ENCODE results near the gene FLRT1. TPM values are rescaled to one million over a fixed set of nuclear protein-coding genes. Genes with fewer than 3 reads are reported as not detected.

FLRT1 gene, protein sequence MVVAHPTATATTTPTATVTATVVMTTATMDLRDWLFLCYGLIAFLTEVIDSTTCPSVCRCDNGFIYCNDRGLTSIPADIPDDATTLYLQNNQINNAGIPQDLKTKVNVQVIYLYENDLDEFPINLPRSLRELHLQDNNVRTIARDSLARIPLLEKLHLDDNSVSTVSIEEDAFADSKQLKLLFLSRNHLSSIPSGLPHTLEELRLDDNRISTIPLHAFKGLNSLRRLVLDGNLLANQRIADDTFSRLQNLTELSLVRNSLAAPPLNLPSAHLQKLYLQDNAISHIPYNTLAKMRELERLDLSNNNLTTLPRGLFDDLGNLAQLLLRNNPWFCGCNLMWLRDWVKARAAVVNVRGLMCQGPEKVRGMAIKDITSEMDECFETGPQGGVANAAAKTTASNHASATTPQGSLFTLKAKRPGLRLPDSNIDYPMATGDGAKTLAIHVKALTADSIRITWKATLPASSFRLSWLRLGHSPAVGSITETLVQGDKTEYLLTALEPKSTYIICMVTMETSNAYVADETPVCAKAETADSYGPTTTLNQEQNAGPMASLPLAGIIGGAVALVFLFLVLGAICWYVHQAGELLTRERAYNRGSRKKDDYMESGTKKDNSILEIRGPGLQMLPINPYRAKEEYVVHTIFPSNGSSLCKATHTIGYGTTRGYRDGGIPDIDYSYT
- 3.7 TPM for total RNA-seq

DNA sequence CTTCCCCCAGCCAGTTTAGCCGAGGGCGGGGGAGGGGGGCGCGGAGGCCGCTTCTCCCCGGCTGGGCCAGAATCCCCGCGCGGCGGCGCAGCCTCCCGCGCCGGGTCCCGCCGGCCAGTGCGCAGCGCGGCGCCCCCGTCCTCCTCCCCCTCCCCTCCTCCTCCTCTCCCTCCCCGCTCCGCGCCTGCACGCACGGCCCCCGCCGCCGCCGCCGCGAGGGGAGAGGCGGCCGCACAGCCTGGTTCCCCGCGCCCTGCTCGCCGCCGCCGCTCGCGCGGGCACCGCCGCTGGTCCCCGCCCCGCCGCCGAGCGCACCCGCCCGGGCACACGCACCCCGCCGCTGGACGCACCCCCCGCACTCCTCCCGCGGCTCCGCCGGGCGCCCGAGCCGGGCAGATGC, at the start of gene FLRT1:
Gene FLRT1, plus strand, starts transcription at position 356 of the 400 bp plus-strand sequence. CDS start 80,337 bp downstream, outside the sequence.
- DNase-seq, result peak; percentile 37

DNA sequence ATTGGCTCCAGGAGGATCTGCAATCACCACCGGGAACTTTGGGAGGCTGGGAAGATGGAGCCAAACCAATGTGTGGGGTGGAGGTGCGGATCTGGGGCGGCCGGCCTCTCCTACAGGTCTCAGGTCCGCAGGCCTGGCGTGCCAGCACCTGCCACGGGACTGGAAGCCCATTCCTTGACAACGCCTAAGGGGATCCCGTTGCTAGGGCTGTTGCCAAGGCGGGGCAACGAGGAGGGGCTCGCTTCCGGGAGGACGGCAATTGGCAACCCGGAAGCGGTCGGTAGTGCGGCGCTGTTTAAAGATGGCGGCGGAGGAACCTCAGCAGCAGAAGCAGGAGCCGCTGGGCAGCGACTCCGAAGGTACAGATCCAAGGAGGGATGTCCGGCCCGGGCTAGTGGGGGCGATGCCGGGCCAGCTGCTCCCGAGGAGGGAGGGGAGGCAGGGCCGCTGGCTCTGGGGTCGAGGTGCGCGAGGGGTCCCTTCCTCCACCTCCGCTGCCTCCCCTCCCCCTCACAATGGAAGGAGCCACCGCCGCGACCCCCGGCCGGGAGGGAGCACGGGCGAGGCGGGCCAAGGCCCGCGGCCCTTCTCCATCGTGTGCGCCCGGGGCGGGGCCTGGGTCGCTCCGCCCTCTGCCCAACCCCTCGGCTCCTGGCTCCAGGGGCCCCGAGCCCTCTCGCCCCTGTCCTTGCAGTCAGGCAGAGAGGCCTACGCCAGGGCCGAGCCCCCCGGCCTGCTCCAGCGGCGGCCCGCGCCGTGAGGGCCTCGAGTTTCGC, 49.4 kb upstream of the FLRT1 start, which contains the start of gene OTUB1:
Gene OTUB1, plus strand, starts transcription at position 283 of the 776 bp plus-strand sequence. Its CDS starts 19 bp downstream, at position 302.
- peak; percentile 96 for DNase-seq

DNA sequence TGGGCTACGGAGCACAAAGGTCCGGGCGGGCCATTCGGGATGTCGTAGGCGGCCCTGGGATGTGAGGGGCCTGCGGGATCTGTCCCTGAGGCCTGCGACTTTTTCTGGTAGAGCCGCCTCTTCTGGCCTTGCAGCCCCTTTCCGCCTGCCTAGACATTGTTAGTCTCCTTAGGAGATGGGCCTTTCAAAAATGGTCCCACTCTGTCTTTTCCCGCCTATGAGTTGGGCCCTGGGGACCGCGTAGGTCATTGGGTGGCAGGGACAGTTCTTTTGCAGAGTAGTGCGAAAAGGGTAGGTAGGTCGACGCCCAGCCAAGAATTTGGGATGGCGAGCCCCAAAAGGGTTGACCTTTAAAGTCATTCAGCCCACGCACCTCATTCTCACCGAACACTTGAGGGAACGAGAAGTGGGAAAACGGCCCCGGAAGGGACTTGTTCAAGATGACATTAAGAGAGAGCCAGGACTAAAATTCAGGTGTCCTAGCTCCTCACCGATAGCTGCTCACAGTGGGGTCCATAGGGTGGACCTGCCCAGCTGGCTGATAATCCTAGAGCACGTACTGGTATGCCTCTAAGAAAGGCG, 48.7 kb upstream of the FLRT1 start:
- no peak for DNase-seq

DNA sequence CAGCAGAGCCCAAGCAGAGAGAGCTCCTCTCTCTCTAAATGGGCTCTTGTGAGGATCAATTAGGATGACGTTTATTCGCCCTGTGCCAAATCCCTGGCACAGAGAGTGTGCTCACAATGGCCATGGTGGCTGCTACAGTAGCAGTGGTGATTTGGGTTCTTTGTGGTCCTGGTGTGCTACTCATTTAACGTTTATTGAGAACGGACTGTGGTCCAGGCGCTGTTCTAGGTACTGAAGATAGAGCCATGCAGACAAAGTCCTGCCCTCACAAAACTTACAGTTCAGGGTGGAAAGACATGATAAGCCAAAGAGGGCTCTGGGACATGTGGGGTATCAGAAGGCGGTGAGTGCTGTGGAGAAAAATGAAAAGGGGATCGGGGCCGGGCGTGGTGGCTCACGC, 44.2 kb upstream of the FLRT1 start:
- DNase-seq, result no peak

DNA sequence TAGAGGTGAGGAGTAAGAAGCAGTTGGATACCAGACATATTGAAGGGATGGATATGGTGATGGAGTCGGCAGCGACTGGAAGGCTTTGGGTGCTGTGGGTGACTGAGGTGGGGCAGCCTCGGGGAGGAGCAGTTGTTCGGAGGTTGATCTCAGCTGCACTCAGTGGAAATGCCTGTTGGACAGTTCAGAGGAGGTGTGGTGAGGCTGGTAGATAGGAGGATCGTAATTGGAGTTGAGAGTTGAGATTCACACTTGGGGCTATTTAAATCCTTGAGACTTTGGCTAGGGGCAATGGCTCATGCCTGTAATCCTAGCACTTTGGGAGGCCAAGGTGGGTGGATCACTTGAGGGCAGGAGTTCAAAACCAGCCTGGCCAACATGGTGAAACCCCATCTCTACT, 42.6 kb upstream of the FLRT1 start:
- no peak for DNase-seq

DNA sequence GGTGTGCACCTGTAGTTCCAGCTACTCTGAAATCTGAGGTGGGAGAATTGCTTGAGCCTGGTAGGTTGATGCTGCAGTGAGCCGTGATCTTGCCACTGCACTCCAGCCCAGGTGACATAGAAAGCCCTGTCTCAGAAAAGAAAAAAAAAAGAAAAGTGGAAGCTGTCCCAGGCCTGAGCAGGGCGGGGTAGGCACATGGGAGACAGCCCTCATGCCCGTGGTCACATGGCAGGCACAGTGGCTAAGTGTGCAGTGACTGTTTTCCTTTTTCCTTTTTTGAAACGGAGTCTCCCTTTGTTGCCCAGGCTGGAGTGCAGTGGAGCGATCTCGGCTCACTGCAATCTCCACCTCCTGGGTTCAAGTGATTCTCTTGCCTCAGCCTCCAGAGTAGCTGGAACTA, 41.7 kb upstream of the FLRT1 start:
- DNase-seq, result no peak

DNA sequence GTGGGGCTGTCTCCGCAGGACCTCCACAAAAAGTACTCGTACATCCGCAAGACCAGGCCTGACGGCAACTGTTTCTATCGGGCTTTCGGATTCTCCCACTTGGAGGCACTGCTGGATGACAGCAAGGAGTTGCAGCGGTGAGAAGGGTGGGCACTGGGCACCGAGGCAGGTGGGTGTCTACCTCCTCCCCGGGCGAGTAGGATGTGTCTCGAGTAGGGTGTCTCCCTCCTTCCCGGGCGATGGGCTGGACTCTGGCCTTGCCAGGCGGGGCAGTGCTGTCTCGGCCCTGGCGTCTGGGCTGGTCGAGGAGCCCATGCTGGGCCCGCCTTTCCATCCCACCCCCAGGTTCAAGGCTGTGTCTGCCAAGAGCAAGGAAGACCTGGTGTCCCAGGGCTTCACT, 39.2 kb upstream of the FLRT1 start:
- no peak for DNase-seq

DNA sequence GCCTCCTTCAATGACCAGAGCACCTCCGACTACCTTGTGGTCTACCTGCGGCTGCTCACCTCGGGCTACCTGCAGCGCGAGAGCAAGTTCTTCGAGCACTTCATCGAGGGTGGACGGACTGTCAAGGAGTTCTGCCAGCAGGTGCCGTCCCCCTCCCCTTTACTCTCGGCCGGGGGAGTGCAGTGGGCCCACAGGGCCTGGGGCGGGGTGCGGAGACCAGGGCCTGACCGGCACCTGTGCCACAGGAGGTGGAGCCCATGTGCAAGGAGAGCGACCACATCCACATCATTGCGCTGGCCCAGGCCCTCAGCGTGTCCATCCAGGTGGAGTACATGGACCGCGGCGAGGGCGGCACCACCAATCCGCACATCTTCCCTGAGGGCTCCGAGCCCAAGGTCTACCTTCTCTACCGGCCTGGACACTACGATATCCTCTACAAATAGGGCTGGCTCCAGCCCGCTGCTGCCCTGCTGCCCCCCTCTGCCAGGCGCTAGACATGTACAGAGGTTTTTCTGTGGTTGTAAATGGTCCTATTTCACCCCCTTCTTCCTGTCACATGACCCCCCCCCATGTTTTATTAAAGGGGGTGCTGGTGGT, 38.5 kb upstream of the FLRT1 start:
- no peak for DNase-seq

DNA sequence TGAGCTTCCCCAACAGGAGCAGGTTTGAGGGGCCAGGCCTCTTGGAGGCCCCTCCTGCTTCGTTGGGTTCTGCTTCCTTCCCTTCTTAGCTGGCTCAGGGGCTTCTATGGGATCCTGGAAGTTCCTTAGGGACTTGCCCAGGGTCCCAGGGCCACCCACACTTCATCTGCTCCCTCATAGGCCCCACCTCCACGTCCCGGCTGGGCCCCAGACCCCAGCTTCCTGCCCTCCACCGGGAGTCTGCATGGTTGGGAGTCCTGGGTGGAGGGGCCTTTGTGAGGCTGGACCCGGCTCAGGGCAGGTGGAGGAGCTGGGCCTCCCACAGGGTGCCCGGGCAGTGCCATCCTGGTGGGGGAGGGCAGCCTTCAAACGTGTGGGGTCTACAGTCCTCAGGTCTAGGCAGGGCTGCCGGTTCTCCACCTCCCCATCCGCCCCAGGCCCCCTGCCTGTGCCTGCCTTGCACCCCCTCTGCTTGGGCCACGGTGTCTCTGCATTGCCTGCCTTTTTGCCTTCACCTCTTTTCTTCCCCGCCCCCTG, 37.9 kb upstream of the FLRT1 start:
- DNase-seq, result no peak

DNA sequence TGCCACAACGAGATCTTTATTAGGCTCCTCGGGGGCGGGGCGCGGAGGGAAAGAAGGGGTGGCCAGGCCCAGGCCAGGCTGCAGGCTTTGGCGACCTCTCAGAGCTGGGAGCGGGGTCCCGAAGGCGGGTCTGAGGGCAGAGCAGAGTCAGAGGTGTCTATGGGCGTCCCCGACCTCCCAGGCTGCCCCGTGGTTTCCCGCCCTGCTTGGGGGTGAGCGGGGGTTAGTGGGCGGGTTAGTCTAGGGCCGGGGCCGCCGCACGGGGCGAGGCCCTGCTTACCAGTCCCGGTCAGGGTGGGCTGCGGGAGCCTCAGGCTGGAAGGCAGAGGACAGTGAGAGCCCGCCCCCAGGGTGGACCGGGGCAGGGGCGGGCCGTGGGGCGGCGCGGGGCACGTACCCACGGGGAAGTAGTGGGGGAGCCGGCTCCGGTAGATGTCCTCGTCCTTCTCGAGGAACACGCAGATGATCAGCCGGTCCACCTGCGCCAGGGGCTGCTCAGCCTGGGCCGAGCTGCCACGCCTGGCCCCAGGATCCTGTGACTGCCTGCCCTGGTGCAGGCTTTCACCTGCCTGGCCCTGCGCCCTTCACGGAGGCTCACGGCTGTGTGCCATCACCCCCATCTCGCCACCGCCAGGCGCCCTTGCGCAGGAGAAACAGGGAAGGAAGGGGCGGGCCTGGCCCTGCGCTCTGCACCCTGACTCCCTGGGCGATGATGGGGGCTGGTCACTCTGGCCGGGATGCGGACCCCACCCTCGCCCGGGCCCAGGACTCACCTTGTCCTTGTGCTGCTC, 37.0 kb upstream of the FLRT1 start:
- no peak for DNase-seq

DNA sequence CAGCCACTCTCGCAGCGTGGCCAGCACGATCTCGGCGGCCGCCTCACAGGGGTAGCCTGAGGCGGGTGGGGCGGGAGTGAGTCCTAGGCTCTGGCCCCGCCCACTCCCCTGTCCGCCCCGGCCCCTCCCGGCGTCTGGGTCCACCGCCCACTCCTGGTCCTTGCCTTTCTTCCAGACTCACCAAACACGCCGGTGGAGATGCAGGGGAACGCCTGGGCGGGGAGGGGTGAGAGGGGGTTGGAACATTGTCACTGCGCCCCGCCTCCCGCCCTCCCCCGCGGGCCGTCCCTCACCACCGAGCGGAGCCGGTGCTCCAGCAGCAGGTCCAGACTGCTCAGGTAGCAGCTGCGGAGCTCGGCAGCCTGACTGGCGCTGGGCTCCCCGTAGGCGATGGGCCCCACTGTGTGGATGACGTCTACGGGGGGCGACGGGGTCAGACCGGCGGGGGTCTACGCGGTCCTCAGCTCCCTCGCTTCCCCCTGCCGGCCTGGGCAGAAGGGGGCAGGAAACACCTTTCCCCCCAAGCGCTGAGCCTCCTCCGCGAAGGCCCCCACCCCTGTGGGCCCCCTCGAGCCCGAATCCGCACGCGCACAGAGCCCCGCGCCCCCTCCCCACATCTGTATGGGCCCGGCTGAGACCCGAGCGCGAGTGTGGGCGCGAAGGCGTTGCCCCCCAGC, 36.2 kb upstream of the FLRT1 start:
- peak; percentile 80 for DNase-seq

DNA sequence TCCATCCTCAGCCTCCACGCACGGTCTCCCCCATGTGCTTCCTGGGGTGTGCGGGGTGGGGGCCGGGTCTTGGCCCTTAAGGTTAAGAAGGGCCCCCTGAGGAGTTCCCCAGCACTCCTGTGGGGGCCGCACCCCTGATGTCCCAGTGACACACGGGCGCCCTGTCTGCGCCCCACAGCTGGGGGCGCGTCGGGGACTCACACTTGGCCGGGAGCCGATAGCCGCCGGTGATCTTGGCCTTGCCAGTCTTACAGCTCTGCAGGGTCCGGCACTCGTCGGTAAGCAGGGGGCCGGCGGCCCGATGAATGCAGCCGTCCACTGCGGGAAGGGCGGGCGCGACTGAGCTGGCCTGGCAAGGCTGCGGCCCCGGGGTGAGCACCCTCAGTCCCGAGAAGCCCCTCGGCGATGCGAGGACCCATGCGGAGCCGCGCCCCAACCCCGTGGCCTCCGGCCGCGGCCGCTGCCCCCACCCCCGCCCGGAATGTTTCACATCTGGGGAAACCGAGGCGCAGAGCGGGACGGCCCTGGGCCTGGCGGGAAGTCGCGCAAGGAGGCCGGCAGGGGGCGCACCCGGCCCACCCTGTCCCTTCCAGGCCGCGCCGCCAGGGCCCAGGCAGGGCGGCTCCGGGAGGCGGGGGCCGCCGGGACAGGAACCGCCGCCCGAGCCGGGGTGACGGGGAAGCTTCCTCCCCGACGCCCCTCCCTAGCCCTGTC, 35.5 kb upstream of the FLRT1 start:
- DNase-seq, result peak; percentile 89

DNA sequence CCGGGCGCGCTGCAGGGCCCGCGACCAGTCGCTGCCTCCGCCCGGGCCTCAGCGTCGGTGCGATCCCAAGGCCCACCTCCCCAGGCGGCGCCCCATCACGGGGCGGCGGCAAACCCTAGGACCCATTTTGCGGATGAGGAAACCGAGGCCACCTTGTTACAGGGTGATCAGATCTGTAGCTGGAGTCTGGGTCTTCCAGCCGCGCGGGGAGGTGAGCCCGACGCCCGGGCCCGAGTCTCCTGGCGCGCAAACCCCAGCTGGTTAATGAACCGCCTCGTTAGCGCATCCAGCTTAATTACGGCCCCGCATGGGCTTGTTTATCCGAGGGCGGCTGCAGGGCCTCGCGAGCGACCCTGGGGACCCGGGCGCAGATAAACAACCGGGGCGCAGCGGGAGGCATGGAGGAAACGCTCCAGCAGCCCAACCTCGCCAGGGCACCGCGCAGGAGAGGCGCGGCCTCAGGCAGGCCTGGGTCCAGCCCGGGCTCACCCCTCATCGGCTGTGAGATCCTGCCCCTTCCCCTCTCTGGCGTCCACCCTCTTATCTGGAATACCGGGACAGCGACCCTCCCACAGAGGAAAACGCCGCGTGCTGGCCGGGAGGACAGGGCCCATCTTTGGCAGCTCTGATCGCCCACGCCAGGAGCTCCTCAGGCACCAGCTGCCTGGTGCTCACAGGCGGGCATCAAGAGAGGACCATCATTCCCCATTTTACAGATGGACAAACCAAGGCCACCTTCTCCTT, 34.8 kb upstream of the FLRT1 start:
- DNase-seq, result no peak

DNA sequence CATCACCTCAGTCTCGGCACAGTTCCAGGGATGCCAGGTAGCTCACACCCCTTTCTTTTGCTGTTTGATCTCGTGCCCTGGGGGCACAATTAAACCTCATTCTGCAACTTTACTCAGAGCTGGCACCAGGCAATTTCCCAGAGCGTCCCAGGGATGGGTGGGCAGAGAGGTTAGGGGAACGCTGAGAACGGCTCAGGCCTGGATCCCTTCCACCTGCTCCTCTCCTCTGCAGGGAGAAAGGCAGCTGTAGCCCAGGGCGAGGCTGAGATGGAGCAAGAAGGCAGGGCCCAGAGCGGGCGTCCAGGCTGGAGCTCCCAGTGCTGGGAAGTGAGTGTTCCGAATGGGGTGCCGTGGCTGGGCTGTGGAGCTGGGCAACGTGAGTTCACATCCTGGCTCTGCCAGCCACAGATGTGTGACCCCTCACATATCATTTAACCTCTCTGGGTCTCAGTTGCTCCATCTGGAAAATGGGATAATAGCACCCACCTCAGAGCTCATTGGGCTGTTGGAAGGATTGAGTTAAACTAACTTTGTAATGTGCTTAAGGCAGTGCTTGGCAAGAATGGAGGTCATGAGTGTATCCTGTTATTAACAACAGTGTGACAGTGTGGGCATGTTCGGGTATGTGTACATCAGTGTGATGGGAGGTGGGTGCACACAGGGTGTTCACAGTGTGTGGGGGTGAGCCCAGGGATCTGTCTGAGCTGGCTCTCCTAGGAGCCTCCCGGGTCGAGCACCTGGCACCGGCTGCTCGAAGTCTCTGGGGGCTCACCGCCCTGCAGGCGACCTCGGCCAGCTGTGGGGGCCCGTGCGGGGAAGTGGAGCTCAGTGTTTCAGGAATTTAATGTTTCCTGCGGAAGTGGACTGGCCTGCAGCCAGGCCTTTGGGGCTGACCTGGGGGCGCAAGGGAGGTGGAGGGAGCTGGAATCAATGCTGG, 34.0 kb upstream of the FLRT1 start:
- peak; percentile 79 for DNase-seq

DNA sequence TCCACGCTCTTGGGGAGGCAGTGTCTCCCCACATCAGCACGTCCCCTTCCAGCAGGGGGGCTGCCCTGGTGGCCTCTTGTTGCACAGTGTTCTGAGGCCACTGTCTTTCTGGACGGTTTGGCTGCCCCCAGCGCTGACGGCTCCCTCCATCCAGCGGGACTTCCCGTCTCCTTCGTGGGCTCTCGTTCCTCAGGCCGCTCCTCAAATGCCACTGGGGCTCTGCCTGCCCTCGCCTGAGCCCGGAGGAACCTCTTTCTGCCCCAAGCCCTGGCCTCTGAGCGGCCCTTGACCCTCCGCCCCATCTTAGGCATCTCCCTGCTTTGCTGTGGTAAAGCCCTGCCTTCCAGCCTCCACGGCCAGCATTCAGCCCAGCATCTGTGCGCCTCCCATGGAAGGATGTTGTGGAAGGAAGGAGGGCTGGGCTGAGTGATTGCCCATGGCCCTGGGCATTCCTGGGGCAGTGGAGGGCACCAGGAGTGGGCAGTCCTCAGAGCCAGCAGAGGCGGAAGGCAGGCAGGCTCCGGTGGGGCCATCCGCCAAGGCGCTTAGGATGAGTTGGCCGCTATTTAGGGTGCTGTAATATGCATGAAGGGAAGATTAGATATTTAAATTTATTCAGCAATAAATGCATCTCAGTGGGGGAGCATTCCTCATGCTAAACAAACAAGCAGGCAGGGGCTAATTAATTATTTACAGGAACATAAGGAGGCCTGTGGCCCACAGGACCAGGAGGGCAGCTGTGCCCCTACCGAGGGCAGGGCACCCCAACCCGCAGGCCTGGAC, 31.7 kb upstream of the FLRT1 start:
- no peak for DNase-seq

DNA sequence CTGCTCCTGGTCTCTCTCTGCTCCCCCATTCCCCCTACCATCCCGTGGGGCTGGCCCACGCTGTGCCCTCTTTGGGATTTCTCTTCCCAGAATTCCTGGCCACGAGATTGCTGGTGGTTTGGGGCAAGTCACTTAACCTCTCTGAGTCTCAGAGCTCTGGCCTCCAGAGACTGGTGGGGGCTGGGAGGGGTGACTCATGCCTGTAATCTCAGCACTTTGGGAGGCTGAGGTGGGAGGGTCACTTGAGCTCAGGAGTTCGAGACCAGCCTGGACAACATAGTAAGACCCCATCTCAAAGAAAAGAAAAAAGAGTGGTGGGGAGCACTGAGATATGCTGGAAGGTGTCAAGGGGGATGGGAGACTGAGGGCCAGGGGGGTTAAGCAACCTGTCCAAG, 31.1 kb upstream of the FLRT1 start:
- DNase-seq, result no peak

DNA sequence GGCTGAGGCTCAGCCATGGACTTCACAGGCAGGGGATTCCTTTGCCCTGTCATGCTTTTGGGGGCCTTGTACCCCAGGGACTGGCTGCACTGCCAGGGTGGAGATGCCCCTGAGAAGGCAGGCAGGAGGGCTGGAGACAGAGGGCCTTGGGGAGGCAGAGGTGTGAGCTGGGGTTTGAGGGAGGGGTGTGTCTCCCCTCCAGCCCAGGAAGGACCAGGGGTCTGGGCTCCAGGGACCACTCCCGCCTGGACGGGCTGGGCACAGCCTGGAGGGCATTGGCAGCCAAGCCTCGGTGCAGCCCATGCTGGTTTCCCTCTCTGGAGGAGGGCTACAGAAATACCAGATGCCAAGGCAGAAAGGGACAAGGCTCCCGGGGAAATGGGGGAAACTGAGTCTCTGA, 30.0 kb upstream of the FLRT1 start:
- no peak for DNase-seq

Measured in tongue (tissue), 2 donors.